ENCODE results near the gene ARID1B. TPM values are rescaled to one million over a fixed set of nuclear protein-coding genes. Genes with fewer than 3 reads are reported as not detected.

Gene ARID1B
- total and polyA plus RNA-seq, 8 donors = 16.2 to 68.0 (median 42.5) TPM

DNA sequence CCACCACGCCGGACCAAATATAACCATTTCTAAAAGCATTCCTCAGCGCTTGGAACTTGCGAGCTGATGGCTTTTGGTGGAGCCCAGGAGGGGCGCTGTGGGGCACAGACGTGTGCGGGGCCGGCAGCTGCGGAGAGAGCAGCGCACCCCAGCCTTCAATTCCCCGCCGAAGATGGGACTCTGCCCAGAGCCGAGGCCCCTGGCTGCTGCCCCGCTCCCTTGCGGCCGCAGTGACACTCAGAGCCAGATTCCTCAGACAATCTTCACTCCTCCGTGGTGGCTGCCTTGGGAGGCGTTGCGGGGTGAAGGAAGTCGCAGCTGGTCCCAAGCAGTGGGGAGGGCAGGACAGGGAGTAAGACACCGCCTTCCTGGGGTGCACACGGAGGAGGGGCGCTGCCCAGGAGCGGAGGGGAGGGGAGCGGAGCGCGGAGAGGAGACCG, 458.4 kb downstream of the ARID1B start:
- intact Hi-C loops (cut with DNase I) = no loop called here
- H3K4me3 ChIP-seq = peak overlapping the region; percentile 4 to 65 (median 40)
- H3K9me3 ChIP-seq = no peaks in the 10 kb centered on the region
- no peaks in the 10 kb centered on the region for H3K36me3 ChIP-seq
- peaks cover 0 to 6% (median 4%) of the 10 kb centered on the region in 3 donors for H3K4me1 ChIP-seq
- 0 to 4% methylated on average over 24 to 28 of the region's 28 CpGs for WGBS, 2 donors
- DNase-seq (peak; percentile 52 to 80 (median 58)), FAIRE-seq (no peak), ATAC-seq (peak; percentile 83 to 92 (median 90))
- no peaks in the 10 kb centered on the region for H3K27me3 ChIP-seq
- H3K27ac ChIP-seq = no peak overlapping the region
- TF ChIP-seq, protein P1, sequence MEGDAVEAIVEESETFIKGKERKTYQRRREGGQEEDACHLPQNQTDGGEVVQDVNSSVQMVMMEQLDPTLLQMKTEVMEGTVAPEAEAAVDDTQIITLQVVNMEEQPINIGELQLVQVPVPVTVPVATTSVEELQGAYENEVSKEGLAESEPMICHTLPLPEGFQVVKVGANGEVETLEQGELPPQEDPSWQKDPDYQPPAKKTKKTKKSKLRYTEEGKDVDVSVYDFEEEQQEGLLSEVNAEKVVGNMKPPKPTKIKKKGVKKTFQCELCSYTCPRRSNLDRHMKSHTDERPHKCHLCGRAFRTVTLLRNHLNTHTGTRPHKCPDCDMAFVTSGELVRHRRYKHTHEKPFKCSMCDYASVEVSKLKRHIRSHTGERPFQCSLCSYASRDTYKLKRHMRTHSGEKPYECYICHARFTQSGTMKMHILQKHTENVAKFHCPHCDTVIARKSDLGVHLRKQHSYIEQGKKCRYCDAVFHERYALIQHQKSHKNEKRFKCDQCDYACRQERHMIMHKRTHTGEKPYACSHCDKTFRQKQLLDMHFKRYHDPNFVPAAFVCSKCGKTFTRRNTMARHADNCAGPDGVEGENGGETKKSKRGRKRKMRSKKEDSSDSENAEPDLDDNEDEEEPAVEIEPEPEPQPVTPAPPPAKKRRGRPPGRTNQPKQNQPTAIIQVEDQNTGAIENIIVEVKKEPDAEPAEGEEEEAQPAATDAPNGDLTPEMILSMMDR (IDR thresholded peaks at IDR 0.05) = peak; percentile 19 to 44 (median 40)

DNA sequence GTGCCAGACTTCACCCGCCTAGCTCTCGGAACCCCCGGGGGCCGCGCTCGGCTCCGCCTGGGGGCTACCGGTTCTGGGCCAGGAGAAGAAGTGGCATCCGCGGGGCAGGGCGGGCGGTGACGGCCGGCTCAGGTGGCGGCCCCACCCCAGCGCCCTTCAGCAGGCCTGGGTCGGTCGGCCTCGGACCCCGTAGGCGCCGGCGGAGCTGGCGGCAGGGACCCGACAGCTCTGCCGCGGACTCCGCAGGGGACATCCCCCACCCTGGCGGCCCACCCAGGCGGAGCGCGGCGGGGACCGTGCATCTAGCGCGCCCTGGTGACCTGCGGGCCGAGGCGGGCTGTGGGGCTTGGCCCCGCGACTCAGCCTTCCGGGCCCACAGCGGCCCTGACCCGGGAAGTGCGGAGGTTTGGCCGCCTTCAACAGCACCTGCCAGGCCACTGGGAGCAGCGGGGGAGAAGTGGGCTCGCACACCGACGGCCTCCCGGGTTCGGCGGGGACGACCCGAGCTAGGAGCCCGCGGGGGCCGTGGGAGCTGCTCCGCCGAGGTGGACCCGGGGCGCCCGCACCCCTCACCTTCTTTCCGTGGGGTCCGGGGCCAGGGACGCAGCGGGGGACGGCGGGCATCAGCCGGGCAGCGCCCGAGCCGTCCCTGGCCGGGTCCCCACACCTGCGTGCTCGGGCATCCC, 459.0 kb downstream of the ARID1B start:
- peaks cover 0 to 6% (median 4%) of the 10 kb centered on the region in 3 donors for H3K4me1 ChIP-seq
- DNase-seq (peak in 3 of 6 donors; percentile 39 to 77 (median 60)), ATAC-seq (peak; percentile 15 to 58 (median 44)), FAIRE-seq (no peak)
- no peaks in the 10 kb centered on the region for H3K9me3 ChIP-seq
- TF ChIP-seq, protein P1 (IDR thresholded peaks at IDR 0.05) = no peak
- intact Hi-C loops (cut with DNase I) = no loop called here
- 14 to 28% methylated on average over 47 to 76 of the region's 76 CpGs for WGBS, 2 donors
- H3K36me3 ChIP-seq = no peaks in the 10 kb centered on the region
- peak overlapping the region; percentile 4 to 65 (median 40) for H3K4me3 ChIP-seq
- H3K27ac ChIP-seq = no peak overlapping the region
- no peaks in the 10 kb centered on the region for H3K27me3 ChIP-seq

DNA sequence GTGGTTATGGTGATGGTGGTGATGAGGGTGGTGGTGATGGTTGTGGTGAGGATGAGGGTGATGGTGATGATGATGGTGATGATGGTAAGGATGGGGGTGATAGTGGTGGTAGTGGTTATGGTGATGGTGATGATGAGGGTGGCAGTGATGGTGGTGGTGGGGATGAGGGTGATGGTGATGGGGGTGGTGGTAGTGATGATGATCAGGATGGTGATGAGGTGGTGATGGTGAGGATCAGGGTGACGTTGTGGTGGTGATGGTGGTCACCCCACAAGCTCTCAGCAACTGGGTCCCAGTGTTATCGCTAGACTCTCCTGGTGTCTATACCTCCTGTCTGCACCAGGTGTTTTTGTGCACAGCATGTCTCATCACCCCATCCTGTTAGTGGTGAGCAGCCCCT, 461.2 kb downstream of the ARID1B start:
- Histone ChIP-seq H3K4me3 (no peak overlapping the region), H3K4me1 (peaks cover 0 to 6% (median 4%) of the 10 kb centered on the region in 3 donors), H3K36me3 (no peaks in the 10 kb centered on the region), H3K27ac (no peak overlapping the region), H3K9me3 (no peaks in the 10 kb centered on the region), H3K27me3 (no peaks in the 10 kb centered on the region)
- FAIRE-seq = no peak
- ATAC-seq = no peak
- 86 to 91% methylated on average over 2 of the region's 2 CpGs for whole genome bisulfite sequencing, 2 donors
- DNase-seq = no peak
- TF ChIP-seq, protein P1 (IDR thresholded peaks at IDR 0.05) = no peak
- intact Hi-C loops (cut with DNase I) = no loop called here

DNA sequence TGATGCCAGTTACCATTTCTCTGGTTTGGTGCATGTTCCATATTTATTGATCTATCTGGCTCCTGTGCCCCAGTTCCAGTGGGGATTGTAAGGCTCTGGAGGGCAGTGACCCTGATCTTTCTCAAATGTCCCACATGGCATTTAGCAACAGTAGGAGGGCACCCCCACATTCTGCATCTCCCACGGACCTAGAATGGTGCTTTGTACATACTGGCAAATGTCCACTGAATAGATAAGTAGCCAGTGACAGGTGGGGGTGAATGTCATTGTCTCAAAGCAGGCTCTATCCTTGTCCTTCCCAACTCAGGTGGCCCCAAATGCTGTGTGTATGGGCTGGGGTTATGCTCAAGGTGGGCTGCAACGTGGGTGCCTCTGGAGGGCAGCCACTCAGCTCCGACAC, 462.0 kb downstream of the ARID1B start:
- FAIRE-seq (no peak), DNase-seq (peak in 1 of 6 donors; percentile 21), ATAC-seq (no peak)
- H3K36me3 ChIP-seq = no peaks in the 10 kb centered on the region
- H3K27ac ChIP-seq = peak overlapping the region in 2 of 4 donors; percentile 67 to 80
- H3K9me3 ChIP-seq = no peaks in the 10 kb centered on the region
- H3K4me3 ChIP-seq = no peak overlapping the region
- TF ChIP-seq, protein P1 (IDR thresholded peaks at IDR 0.05) = no peak
- H3K4me1 ChIP-seq = peaks cover 0 to 6% (median 4%) of the 10 kb centered on the region in 3 donors
- WGBS, 2 donors = 43 to 52% methylated on average over 3 of the region's 3 CpGs
- no peaks in the 10 kb centered on the region for H3K27me3 ChIP-seq
- intact Hi-C loops (cut with DNase I) = no loop called here

DNA sequence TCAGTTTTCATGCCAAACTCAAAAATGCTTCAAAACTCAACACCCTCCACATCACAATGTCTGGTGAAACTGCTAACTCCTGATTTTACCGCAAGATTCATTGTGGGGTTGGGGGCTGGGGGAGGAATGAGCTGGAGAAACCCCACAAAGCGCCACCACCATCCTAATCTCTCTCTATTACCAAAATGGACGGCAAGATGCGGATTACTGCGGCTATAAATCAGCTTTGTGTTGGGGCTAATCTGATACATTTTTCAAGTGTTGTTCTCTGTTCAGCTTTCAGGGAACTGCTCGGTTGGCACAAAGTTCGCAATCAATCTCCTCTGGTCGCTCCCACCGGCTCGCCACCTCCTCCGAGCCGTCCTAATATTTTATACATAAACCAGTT, 462.5 kb downstream of the ARID1B start:
- WGBS, 2 donors = 57 to 66% methylated on average over 12 of the region's 12 CpGs
- peak overlapping the region in 1 of 4 donors; percentile 18 for H3K4me3 ChIP-seq
- FAIRE-seq = no peak

More for the DNA sequence above, 462.5 kb downstream of the ARID1B start:
- Histone ChIP-seq H3K4me1 (peaks cover 0 to 6% (median 4%) of the 10 kb centered on the region in 3 donors), H3K27me3 (no peaks in the 10 kb centered on the region), H3K36me3 (no peaks in the 10 kb centered on the region), H3K9me3 (no peaks in the 10 kb centered on the region), H3K27ac (peak overlapping the region; percentile 38 to 80 (median 58))
- TF ChIP-seq, protein P1 (IDR thresholded peaks at IDR 0.05) = no peak
- ATAC-seq = no peak
- intact Hi-C loops (cut with DNase I) = no loop called here
- DNase-seq = peak in 1 of 6 donors; percentile 33

All from pancreas (tissue), 10 donors.